ENCODE results near the gene RSPH3.

DNA sequence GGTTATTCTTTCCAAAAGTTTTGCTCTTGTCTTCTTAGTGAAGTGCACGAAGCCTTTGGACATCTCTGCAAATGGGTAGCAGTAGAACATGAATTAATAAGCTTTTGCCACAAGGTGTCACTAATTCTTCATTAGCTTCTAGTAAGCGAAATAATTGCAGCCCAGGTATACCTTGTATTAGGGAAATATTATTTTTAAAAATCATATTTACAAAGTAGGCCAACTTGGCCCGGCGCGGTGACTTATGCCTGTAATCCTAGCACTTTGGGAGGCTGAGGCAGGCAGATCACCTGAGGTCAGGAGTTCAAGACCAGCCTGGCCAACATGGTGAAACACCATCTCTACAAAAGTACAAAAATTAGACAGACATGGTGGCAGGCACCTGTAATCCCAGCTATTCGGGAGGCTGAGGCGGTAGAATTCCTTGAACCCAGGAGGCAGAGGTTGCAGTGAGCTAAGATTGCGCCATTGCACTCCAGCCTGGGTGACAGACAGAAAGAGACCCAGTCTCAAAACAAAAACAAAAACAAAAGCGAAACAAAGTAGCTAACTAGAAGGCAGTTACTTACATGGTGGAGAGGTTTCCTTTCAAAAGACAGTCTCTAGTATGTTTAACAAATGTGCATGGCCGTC is 8.8 kb upstream of the RSPH3 start:
- TF ChIP-seq, protein P1, sequence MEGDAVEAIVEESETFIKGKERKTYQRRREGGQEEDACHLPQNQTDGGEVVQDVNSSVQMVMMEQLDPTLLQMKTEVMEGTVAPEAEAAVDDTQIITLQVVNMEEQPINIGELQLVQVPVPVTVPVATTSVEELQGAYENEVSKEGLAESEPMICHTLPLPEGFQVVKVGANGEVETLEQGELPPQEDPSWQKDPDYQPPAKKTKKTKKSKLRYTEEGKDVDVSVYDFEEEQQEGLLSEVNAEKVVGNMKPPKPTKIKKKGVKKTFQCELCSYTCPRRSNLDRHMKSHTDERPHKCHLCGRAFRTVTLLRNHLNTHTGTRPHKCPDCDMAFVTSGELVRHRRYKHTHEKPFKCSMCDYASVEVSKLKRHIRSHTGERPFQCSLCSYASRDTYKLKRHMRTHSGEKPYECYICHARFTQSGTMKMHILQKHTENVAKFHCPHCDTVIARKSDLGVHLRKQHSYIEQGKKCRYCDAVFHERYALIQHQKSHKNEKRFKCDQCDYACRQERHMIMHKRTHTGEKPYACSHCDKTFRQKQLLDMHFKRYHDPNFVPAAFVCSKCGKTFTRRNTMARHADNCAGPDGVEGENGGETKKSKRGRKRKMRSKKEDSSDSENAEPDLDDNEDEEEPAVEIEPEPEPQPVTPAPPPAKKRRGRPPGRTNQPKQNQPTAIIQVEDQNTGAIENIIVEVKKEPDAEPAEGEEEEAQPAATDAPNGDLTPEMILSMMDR (optimal IDR thresholded peaks at IDR 0.05 in 1 of 3, IDR thresholded peaks at IDR 0.05 in 1 of 3, conservative IDR thresholded peaks at IDR 0.05 in 1 of 3; ENCODE audit: extremely low read depth in 1 of 3, insufficient read depth in 2 of 3, low read length in 3 of 3): peak in 2 of 3 experiments; percentile 31 to 48
- TF ChIP-seq EZH2 (IDR thresholded peaks at IDR 0.05; ENCODE audit: low read length): no peak

Measured in keratinocyte (primary cell).